Lower leg skin (tissue), 4 donors: ENCODE data around the gene UGT1A9. TPM values are rescaled to one million over a fixed set of nuclear protein-coding genes. Genes with fewer than 3 reads are reported as not detected.
"Not testable (repeated sequence)": the region's sequence is repeated elsewhere in the genome, so short reads cannot be mapped to it uniquely, and the experiment has no call there.

Experiments used
- DNase-seq, 2 donors: peaks; one replicate each; pipeline ENCODE4 v3.0.0-alpha.2; 2019; ENCODE audit warnings: low spot score in 2 of 2
- H3K4me3 ChIP-seq: fragments of 200-600 bp; sonication (generic); 2 replicates; pipeline ENCODE4 v1.5.1; 2017; ENCODE audit warnings: mild to moderate bottlenecking, low read depth; ENCODE audit not compliant: poor library complexity, severe bottlenecking
- POLR2A ChIP-seq, 2 donors: fragments of 450-650 bp; IDR thresholded peaks; one replicate each; pipeline ENCODE4 v1.6.1; 2016 to 2017; ENCODE audit warnings: antibody characterized with exemption in 2 of 2, mild to moderate bottlenecking in 1 of 2, moderate library complexity in 1 of 2
- WGBS, 2 donors: methylation state at CpG; one replicate each; pipeline ENCODE4 v1.1.5; 2018; 5-methylcytosine and 5-hydroxymethylcytosine counted together
- intact Hi-C: fragments of 100-400 bp; cut with DNase I; formaldehyde crosslinking; loops from one replicate; pipeline ENCODE4 v1.15.0; 2023; ENCODE audit warnings: low total_unique reads
- total RNA-seq, 4 donors: library from RNA; depleted of rRNA; stranded (reverse); fragments of >200 nt; gene quantifications; one replicate each; pipeline ENCODE4 v1.1.0, GENCODE V29; 2016
- TF ChIP-seq, protein P1 (sequence below), 3 donors: fragments of 450-650 bp; IDR thresholded peaks; one replicate each; pipeline ENCODE4 v1.5.1; 2016; ENCODE audit warnings: antibody characterized with exemption in 3 of 3, mild to moderate bottlenecking in 3 of 3, moderate library complexity in 2 of 3

UGT1A9 gene
- total RNA-seq, 4 donors from 2014 or later: not detected

DNA sequence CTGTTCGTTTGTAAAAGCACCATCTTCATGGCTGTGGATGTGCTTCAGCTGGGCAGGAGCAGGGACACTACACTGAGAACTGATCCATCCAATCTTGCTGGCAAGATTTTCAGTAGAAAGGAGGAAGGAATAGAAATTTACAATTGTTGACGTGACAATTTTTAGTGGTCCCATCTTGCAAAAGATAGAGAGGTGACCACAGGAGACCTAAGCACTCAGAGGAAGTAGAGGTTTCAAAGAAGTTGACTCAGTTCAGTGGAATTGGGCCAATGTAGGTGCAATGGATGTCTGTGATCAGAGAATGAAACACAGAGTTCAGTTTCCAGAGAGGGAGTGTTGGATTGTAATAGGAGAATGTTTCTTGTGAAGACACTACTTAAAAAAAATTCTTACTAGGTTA is 42.4 kb downstream of the UGT1A9 start:
- H3K4me3 ChIP-seq: no peak overlapping the region
- 79 to 83% methylated on average over 2 of the region's 2 CpGs for WGBS, 2 donors
- intact Hi-C loops: loop anchor here (5.0 kb wide), 1 partner anchor 232 kb away; no protein-coding TSS in a partner anchor
- no peak for TF ChIP-seq POLR2A (IDR thresholded peaks at IDR 0.05)
- TF ChIP-seq, protein P1, sequence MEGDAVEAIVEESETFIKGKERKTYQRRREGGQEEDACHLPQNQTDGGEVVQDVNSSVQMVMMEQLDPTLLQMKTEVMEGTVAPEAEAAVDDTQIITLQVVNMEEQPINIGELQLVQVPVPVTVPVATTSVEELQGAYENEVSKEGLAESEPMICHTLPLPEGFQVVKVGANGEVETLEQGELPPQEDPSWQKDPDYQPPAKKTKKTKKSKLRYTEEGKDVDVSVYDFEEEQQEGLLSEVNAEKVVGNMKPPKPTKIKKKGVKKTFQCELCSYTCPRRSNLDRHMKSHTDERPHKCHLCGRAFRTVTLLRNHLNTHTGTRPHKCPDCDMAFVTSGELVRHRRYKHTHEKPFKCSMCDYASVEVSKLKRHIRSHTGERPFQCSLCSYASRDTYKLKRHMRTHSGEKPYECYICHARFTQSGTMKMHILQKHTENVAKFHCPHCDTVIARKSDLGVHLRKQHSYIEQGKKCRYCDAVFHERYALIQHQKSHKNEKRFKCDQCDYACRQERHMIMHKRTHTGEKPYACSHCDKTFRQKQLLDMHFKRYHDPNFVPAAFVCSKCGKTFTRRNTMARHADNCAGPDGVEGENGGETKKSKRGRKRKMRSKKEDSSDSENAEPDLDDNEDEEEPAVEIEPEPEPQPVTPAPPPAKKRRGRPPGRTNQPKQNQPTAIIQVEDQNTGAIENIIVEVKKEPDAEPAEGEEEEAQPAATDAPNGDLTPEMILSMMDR (IDR thresholded peaks at IDR 0.05): no peak
- DNase-seq: no peak

DNA sequence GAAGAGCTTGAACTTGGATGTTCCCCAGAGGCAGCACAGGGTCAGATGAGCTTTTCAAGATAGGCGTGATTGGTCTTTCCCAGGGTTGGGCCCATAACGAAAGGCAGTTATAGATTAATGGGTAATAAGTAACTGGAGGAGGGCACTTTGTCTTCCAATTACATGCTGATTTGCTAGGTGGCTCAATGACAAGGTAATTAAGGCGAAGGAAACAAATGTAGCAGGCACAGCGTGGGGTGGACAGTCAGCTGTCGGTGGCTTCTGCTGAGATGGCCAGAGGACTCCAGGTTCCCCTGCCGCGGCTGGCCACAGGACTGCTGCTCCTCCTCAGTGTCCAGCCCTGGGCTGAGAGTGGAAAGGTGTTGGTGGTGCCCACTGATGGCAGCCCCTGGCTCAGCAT is 46.9 kb downstream of the UGT1A9 start, which contains the start of gene UGT1A4:
Gene UGT1A4, plus strand, starts transcription at position 185 of the 400 bp plus-strand sequence. Its CDS starts 85 bp downstream, at position 270.
- intact Hi-C loops: no loop called here
- WGBS, 2 donors: 80 to 87% methylated on average over 7 of the region's 7 CpGs
- H3K4me3 ChIP-seq: no peak within 1 kb of the TSS
- TF ChIP-seq, protein P1 (IDR thresholded peaks at IDR 0.05): no peak
- no peak for TF ChIP-seq POLR2A (IDR thresholded peaks at IDR 0.05)
- DNase-seq: no peak

DNA sequence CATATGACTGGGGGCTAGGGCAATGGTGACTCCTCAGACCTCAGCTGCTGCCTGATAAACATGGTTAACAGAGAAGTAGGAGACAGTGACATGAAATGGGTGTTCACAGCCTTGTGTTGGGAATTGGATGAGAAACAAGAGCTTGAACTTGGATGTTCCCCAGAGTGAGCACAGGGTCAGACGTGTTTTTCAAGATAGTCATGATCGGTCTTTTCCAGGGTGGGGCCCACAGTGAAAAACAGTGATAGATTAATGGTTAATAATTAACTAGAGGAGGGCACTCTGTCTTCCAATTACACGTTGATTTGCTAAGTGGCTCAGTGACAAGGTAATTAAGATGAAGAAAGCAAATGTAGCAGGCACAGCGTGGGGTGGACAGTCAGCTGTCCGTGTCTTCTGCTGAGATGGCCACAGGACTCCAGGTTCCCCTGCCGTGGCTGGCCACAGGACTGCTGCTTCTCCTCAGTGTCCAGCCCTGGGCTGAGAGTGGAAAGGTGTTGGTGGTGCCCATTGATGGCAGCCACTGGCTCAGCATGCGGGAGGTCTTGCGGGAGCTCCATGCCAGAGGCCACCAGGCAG is 57.1 kb downstream of the UGT1A9 start, which contains the start of gene UGT1A3:
Gene UGT1A3, plus strand, starts transcription at position 320 of the 579 bp plus-strand sequence. Its CDS starts 85 bp downstream, at position 405.
- 70 to 83% methylated on average over 8 of the region's 8 CpGs for WGBS, 2 donors
- no peak for DNase-seq
- TF ChIP-seq POLR2A (IDR thresholded peaks at IDR 0.05): no peak
- TF ChIP-seq, protein P1 (IDR thresholded peaks at IDR 0.05): no peak
- no peak within 1 kb of the TSS for H3K4me3 ChIP-seq
- intact Hi-C loops: no loop called here

DNA sequence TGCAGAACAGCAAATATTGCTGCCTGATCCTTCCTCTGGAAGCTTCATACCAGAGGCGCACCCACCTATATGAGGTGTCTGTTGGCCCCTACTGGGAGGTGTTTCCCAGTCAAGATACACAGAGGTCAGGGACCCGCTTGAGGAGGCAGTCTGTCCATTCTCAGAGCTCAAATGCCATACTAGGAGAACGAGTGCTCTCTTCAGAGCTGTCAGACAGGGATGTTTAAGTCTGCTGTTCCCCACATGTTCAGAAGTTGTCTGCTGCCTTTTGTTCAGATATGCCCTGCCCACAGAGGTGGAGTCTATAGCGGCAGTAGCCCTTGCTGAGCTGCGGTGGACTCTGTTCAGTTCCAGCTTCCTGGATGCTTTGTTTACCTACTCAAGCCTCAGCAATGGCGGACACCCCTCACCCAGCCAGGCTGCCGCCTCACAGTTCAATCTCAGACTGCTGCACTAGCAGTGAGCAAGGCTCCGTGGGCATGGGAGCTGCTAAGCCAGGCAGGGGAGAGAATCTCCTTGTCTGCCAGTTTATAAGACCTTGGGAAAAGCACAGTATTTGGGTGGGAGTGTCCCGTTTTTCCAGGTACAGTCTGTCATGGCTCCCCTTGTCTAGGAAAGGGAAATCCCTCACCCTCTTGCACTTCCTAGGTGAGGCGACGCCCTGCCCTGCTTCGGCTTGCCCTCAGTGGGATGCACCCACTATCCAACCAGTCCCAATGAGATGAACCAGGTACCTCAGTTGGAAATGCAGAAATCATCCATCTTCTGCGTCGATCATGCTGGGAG is 65.4 kb downstream of the UGT1A9 start:
- WGBS, 2 donors: 82 to 86% methylated on average over 11 to 14 of the region's 14 CpGs
- intact Hi-C loops: not testable (repeated sequence)

DNA sequence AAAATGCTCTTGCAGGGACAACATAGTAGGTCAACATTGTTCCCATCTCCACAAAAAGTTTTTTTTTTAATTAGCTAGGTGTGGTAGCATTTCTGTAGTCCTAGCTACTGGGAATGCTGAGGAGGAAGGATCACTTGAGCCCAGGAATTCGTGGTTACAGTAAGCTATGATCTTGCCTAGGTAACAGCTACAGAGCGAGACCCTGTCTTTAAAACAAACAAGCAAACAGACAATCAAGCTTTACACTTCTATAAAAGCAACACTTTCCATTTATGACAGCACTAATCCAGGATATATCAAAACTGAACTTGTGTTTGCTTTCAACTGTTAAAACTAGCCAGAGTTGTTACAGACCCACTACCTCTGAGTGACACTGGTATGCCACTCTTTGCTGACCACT is 69.2 kb downstream of the UGT1A9 start:
- 71 to 78% methylated on average over 2 of the region's 2 CpGs for WGBS, 2 donors
- no peak overlapping the region for H3K4me3 ChIP-seq
- TF ChIP-seq, protein P1 (IDR thresholded peaks at IDR 0.05): no peak
- no peak for TF ChIP-seq POLR2A (IDR thresholded peaks at IDR 0.05)
- intact Hi-C loops: no loop called here
- DNase-seq: no peak

More for the DNA sequence above, 65.4 kb downstream of the UGT1A9 start:
- DNase-seq, H3K4me3 ChIP-seq: not testable (repeated sequence)
